Measurements from ENCODE around the gene ZFHX3. TPM values are rescaled to one million over a fixed set of nuclear protein-coding genes. Genes with fewer than 3 reads are reported as not detected.

ZFHX3 gene
- total and polyA plus RNA-seq, 2 of the 8 experiments (the other 6 are each of a cell fraction or from before 2014, with no cell fraction given): 0.08 to 0.99 TPM

- 86% methylated on average over 9 of the region's 9 CpGs; no CpG with 5 or more reads in 1 of the 2 experiments for WGBS, 2 experiments (ENCODE audit: extremely low coverage in 1 of 2, insufficient coverage in 1 of 2, insufficient read length in 1 of 2, insufficient replicate concordance in 2 of 2, low coverage in 1 of 2, low lambda C conversion rate in 2 of 2, missing lambda C conversion rate in 1 of 2)
- CTCF ChIA-PET (ENCODE audit: partially characterized antibody): interaction anchor here (0.7 to 4.2 kb wide), 9 partner anchors 8 to 120 kb away, joined by 3 to 14 read pairs (median 4); no protein-coding TSS in a partner anchor
- H4K91ac ChIP-seq (replicated peaks; ENCODE audit: insufficient read length, low read length): no peak overlapping the region
- no peak overlapping the region for H2BK5ac ChIP-seq (ENCODE audit: low read depth, low read length)
- no peak overlapping the region for H4K5ac ChIP-seq (ENCODE audit: insufficient read length, low read depth, low read length)
- H3K18ac ChIP-seq (ENCODE audit: extremely low read depth, low read length): no peak overlapping the region
- H3K27ac ChIP-seq (ENCODE audit: low read depth, low read length): no peak overlapping the region
- DNase-seq (ENCODE audit: low read depth in 1 of 2, low spot score in 2 of 2) (no peak), FAIRE-seq (no peak)
- POLR2A ChIA-PET (ENCODE audit: partially characterized antibody): no interaction called here
- H3K9ac ChIP-seq (replicated peaks in 1 of 4; ENCODE audit: extremely low read depth in 1 of 4, low read depth in 3 of 4, low read length in 3 of 4): no peak overlapping the region
- H3K4ac ChIP-seq (replicated peaks; ENCODE audit: insufficient read length, low read depth, low read length): no peak overlapping the region
- H3K79me1 ChIP-seq (ENCODE audit: low read depth, low read length): no peaks in the 10 kb centered on the region
- no peak overlapping the region for H3K14ac ChIP-seq (ENCODE audit: insufficient read length)
- H3K23me2 ChIP-seq (ENCODE audit: low read depth, low read length): no peaks in the 10 kb centered on the region
- no peak overlapping the region for H2BK20ac ChIP-seq (ENCODE audit: low read length)
- no peak overlapping the region for H2AFZ ChIP-seq (ENCODE audit: low read length)
- no peak overlapping the region for H2AK5ac ChIP-seq (ENCODE audit: low read depth, low read length)
- H3K4me3 ChIP-seq (ENCODE audit: extremely low read depth in 1 of 4, insufficient read depth in 2 of 4, low read depth in 3 of 4, low read length in 4 of 4): no peak overlapping the region
- H3K4me1 ChIP-seq (replicated peaks in 1 of 4; ENCODE audit: control insufficient read depth in 3 of 4, insufficient read depth in 4 of 4, low read length in 3 of 4): peaks cover 0 to 2% (median 0%) of the 10 kb centered on the region in 4 experiments; a peak in 1 of 7 replicates
- peaks cover 0 to 1% of the 10 kb centered on the region in 2 experiments for H4K20me1 ChIP-seq (replicated peaks in 1 of 2; ENCODE audit: control insufficient read depth in 1 of 2, insufficient read depth in 2 of 2, low read length in 2 of 2)
- H4K8ac ChIP-seq (ENCODE audit: extremely low read depth, insufficient read depth, low read length): no peak overlapping the region
- no peaks in the 10 kb centered on the region for H3K36me3 ChIP-seq (ENCODE audit: control insufficient read depth in 2 of 4, insufficient read depth in 4 of 4, low read length in 3 of 4)
- H3K79me2 ChIP-seq (ENCODE audit: control insufficient read depth in 1 of 2, insufficient read depth in 2 of 2, low read length in 2 of 2): no peaks in the 10 kb centered on the region
- H2BK120ac ChIP-seq (replicated peaks; ENCODE audit: low read depth, low read length): no peak overlapping the region
- no peak overlapping the region for H2BK12ac ChIP-seq (ENCODE audit: low read depth, low read length)
- H3K4me2 ChIP-seq (ENCODE audit: insufficient read depth in 1 of 2, low read depth in 2 of 2, low read length in 2 of 2): no peak overlapping the region
- no peak overlapping the region for H3K23ac ChIP-seq (ENCODE audit: insufficient read length)
- no peak overlapping the region for H3K56ac ChIP-seq (replicated peaks; ENCODE audit: insufficient read length, low read depth, low read length)
- no peaks in the 10 kb centered on the region; a peak in 1 of 7 replicates for H3K27me3 ChIP-seq (replicated peaks in 1 of 4; ENCODE audit: control insufficient read depth in 3 of 4, extremely low read depth in 1 of 4, insufficient read depth in 3 of 4, low read length in 3 of 4)
- H2BK15ac ChIP-seq (ENCODE audit: low read length): no peak overlapping the region
- no peak for TF ChIP-seq RFX5 (IDR thresholded peaks at IDR 0.05; ENCODE audit: borderline replicate concordance, low read depth, low read length)
- no peak for TF ChIP-seq ZNF274 (IDR thresholded peaks at IDR 0.05; ENCODE audit: borderline replicate concordance, extremely low read depth, low read length)
- no peaks in the 10 kb centered on the region for H3K9me3 ChIP-seq (ENCODE audit: insufficient read depth in 2 of 2, low read depth in 1 of 2, low read length in 1 of 2)
Measured at GRCh38 chr16:72952811-72953271, 95.1 kb downstream of the ZFHX3 start.
